GM23338 (cell line): Measurements from ENCODE around the gene CCDC138. TPM values are rescaled to one million over a fixed set of nuclear protein-coding genes. Genes with fewer than 3 reads are reported as not detected.

Source experiments
- ATAC-seq: fragments of 200-7000 bp; cut with Tn5 transposase; 3 replicates; pipeline ENCODE4 v1.9.1; 2020
- DNase-seq: peaks from one replicate; pipeline ENCODE4 v3.0.0-alpha.2; 2015; ENCODE audit warnings: low spot score
- H2AFZ ChIP-seq: fragments of 200-600 bp; sonication (generic); 2 replicates; pipeline ENCODE4 v1.8.0; 2016; ENCODE audit warnings: antibody characterized with exemption, mild to moderate bottlenecking, moderate library complexity
- H3F3A ChIP-seq: fragments of 200-600 bp; sonication (generic); replicated peaks from 2 replicates; pipeline ENCODE4 v1.8.0; 2017; ENCODE audit warnings: antibody characterized with exemption, mixed run types, low read depth
- H3K27ac ChIP-seq: fragments of 200-600 bp; sonication (generic); 2 replicates; pipeline ENCODE4 v1.6.1; 2016; ENCODE audit warnings: low read depth
- H3K27me3 ChIP-seq: fragments of 200-600 bp; sonication (generic); 2 replicates; pipeline ENCODE4 v1.8.0; 2016; ENCODE audit warnings: mild to moderate bottlenecking, mixed run types, moderate library complexity; ENCODE audit not compliant: insufficient read depth
- H3K36me3 ChIP-seq: fragments of 200-600 bp; sonication (generic); 2 replicates; pipeline ENCODE4 v1.8.0; 2016; ENCODE audit warnings: mild to moderate bottlenecking; ENCODE audit not compliant: insufficient read depth
- H3K4me1 ChIP-seq: fragments of 200-600 bp; sonication (generic); 2 replicates; pipeline ENCODE4 v1.8.0; 2016; ENCODE audit warnings: mild to moderate bottlenecking, moderate library complexity; ENCODE audit not compliant: insufficient read depth
- H3K4me2 ChIP-seq: fragments of 200-600 bp; sonication (generic); 2 replicates; pipeline ENCODE4 v1.7.1; 2017; ENCODE audit warnings: mixed run types
- H3K4me3 ChIP-seq: fragments of 200-600 bp; sonication (generic); 2 replicates; pipeline ENCODE4 v1.6.1; 2016; ENCODE audit warnings: mixed run types
- H3K79me2 ChIP-seq: fragments of 200-600 bp; sonication (generic); replicated peaks from 2 replicates; pipeline ENCODE4 v1.8.0; 2017; ENCODE audit warnings: mild to moderate bottlenecking; ENCODE audit not compliant: insufficient read depth
- H3K9me2 ChIP-seq: fragments of 200-600 bp; sonication (generic); 2 replicates; pipeline ENCODE4 v1.8.0; 2017; ENCODE audit not compliant: insufficient read depth
- H4K20me1 ChIP-seq: fragments of 200-600 bp; sonication (generic); replicated peaks from 2 replicates; pipeline ENCODE4 v1.8.0; 2017; ENCODE audit warnings: mild to moderate bottlenecking; ENCODE audit not compliant: insufficient read depth
- H3K27ac Mint-ChIP-seq: 2 replicates; pipeline ENCODE4 v1.8.0; 2020; ENCODE audit warnings: inconsistent platforms, mild to moderate bottlenecking, moderate library complexity, mixed read lengths
- H3K27me3 Mint-ChIP-seq: 3 replicates; pipeline ENCODE4 v1.8.0; 2022; ENCODE audit warnings: low read depth, mild to moderate bottlenecking, moderate library complexity, mixed read lengths, inconsistent platforms; ENCODE audit not compliant: insufficient read depth, poor library complexity
- H3K36me3 Mint-ChIP-seq: 3 replicates; pipeline ENCODE4 v1.8.0; 2021; ENCODE audit warnings: low read depth, mild to moderate bottlenecking, inconsistent platforms, moderate library complexity, mixed read lengths
- H3K4me1 Mint-ChIP-seq: 3 replicates; pipeline ENCODE4 v1.8.0; 2020; ENCODE audit warnings: mild to moderate bottlenecking, inconsistent platforms, mixed read lengths
- H3K4me3 Mint-ChIP-seq: 3 replicates; pipeline ENCODE4 v1.8.0; 2021; ENCODE audit warnings: moderate library complexity, mild to moderate bottlenecking, inconsistent platforms, mixed read lengths
- H3K9me3 Mint-ChIP-seq: 3 replicates; pipeline ENCODE4 v1.8.0; 2020; ENCODE audit warnings: moderate library complexity, mild to moderate bottlenecking, inconsistent platforms, mixed read lengths
- CREB1 ChIP-seq: fragments of 250-450 bp; sonication (Bioruptor Pico); IDR thresholded peaks from 2 replicates; pipeline ENCODE4 v1.5.0; 2020; ENCODE audit warnings: low read depth, mild to moderate bottlenecking, moderate library complexity
- CTCF ChIP-seq, 2 experiments: fragments of 200-600 bp in 1 of 2; sonication (generic) in 1 of 2; conservative IDR thresholded peaks; 2 replicates each; pipeline versions ENCODE4 v1.5.1 to v1.6.1; 2016 to 2017; ENCODE audit warnings: antibody characterized with exemption in 2 of 2, low read depth in 2 of 2, mild to moderate bottlenecking in 2 of 2, moderate library complexity in 1 of 2
- ETS1 ChIP-seq: IDR thresholded peaks from 2 replicates; pipeline ENCODE4 v1.6.1; 2016; ENCODE audit warnings: antibody characterized with exemption
- EZH2 ChIP-seq: fragments of 200-600 bp; sonication (generic); IDR thresholded peaks from one replicate; pipeline ENCODE4 v1.8.0; 2017; ENCODE audit warnings: antibody characterized with exemption, mild to moderate bottlenecking, low read depth; ENCODE audit not compliant: unreplicated experiment
- EZH2phosphoT487 ChIP-seq: fragments of 200-600 bp; sonication (generic); IDR thresholded peaks from one replicate; pipeline ENCODE4 v1.8.1; 2018; ENCODE audit warnings: antibody characterized with exemption; ENCODE audit not compliant: unreplicated experiment
- JUNB ChIP-seq: IDR thresholded peaks from one replicate; pipeline ENCODE4 v1.6.1; 2016; ENCODE audit warnings: antibody characterized with exemption; ENCODE audit not compliant: unreplicated experiment
- NANOG ChIP-seq: IDR thresholded peaks from 2 replicates; pipeline ENCODE4 v1.6.1; 2016; ENCODE audit warnings: antibody characterized with exemption, borderline replicate concordance
- POLR2AphosphoS5 ChIP-seq: IDR thresholded peaks from 2 replicates; pipeline ENCODE4 v1.6.1; 2016; ENCODE audit warnings: antibody characterized with exemption, low read depth
- REST ChIP-seq: IDR thresholded peaks from one replicate; pipeline ENCODE4 v1.6.1; 2018; ENCODE audit warnings: antibody characterized with exemption; ENCODE audit not compliant: unreplicated experiment
- STAT1 ChIP-seq: IDR thresholded peaks from one replicate; pipeline ENCODE4 v1.6.1; 2016; ENCODE audit warnings: antibody characterized with exemption; ENCODE audit not compliant: unreplicated experiment
- ZNF114 ChIP-seq: fragments of 250-450 bp; sonication (Bioruptor Pico); IDR thresholded peaks from 2 replicates; pipeline ENCODE4 v1.5.0; 2020; ENCODE audit warnings: mild to moderate bottlenecking, moderate library complexity
- ZNF331 ChIP-seq: fragments of 250-450 bp; sonication (Bioruptor Pico); IDR thresholded peaks from 2 replicates; pipeline ENCODE4 v1.5.0; 2020; ENCODE audit warnings: low read depth, mild to moderate bottlenecking, moderate library complexity
- ZNF462 ChIP-seq: fragments of 250-450 bp; sonication (Bioruptor Pico); IDR thresholded peaks from 2 replicates; pipeline ENCODE4 v1.5.0; 2020; ENCODE audit warnings: mild to moderate bottlenecking, moderate library complexity
- polyA plus RNA-seq: library from polyadenylated mRNA; unstranded; fragments of >200 nt; fragmentation: Nextera tagmentation; extraction: Ambion mirVana; gene quantifications from 2 replicates; pipeline ENCODE4 v1.2.1, GENCODE V29; 2016
- total RNA-seq: library from RNA; depleted of rRNA; stranded (reverse); fragments of >200 nt; shearing (Covaris generic); gene quantifications from 2 replicates; pipeline ENCODE4 v1.2.3, GENCODE V29; 2014

Gene CCDC138
- total and polyA plus RNA-seq, 2 experiments from 2014 or later, result 30.8 to 31.6 TPM

GRCh38 chr2:108918156-108918874, 131.7 kb downstream of the CCDC138 start:
- TF ChIP-seq STAT1 (no peak), CREB1 (CRISPR knock-in tag) (no peak), NANOG (no peak), POLR2AphosphoS5 (no peak), ZNF462 (CRISPR knock-in tag) (no peak), ZNF114 (CRISPR knock-in tag) (no peak), ZNF331 (CRISPR knock-in tag) (no peak), JUNB (no peak), EZH2phosphoT487 (no peak), CTCF (conservative IDR thresholded peaks at IDR 0.05; ENCODE audit: low read depth in 2 of 2) (no peak), EZH2 (no peak), REST (no peak), ETS1 (no peak)
- Histone ChIP-seq H3F3A (no peaks in the 10 kb centered on the region), H3K79me2 (no peaks in the 10 kb centered on the region), H3K4me1 (no peaks in the 10 kb centered on the region), H3K27me3 (no peaks in the 10 kb centered on the region), H3K9me2 (no peaks in the 10 kb centered on the region), H3K4me2 (no peak overlapping the region), H3K27ac (no peak overlapping the region), H4K20me1 (no peaks in the 10 kb centered on the region), H2AFZ (no peak overlapping the region), H3K36me3 (no peaks in the 10 kb centered on the region), H3K4me3 (no peak overlapping the region)
- H3K9me3 Mint-ChIP-seq, result no peaks in the 10 kb centered on the region
- H3K27me3 Mint-ChIP-seq, result peaks cover 9% of the 10 kb centered on the region
- no peak overlapping the region for H3K4me3 Mint-ChIP-seq
- H3K27ac Mint-ChIP-seq, result no peak overlapping the region
- peaks cover 6% of the 10 kb centered on the region; the same call in 2 of the 3 replicates for H3K4me1 Mint-ChIP-seq
- H3K36me3 Mint-ChIP-seq, result no peaks in the 10 kb centered on the region
- DNase-seq (no peak), ATAC-seq (no peak)
